ENCODE measurements around the gene MYLK.

MYLK gene

GRCh38 chr3:123878807-123879206 lies 5.3 kb downstream of the MYLK start:
- no peak for DNase-seq (ENCODE audit: low read depth in 2 of 2, low spot score in 1 of 2)

GRCh38 chr3:123877965-123878364 lies 6.2 kb downstream of the MYLK start:
- DNase-seq (ENCODE audit: low read depth in 2 of 2, low spot score in 1 of 2): no peak

- DNase-seq (ENCODE audit: low read depth in 2 of 2, low spot score in 1 of 2): no peak
Measured at GRCh38 chr3:123877466-123877865, 6.7 kb downstream of the MYLK start.

- no peak for DNase-seq (ENCODE audit: low read depth in 2 of 2, low spot score in 1 of 2)
Measured at GRCh38 chr3:123876858-123877257, 7.3 kb downstream of the MYLK start.

GRCh38 chr3:123872621-123873020 lies 11.5 kb downstream of the MYLK start:
- no peak for DNase-seq (ENCODE audit: low read depth in 2 of 2, low spot score in 1 of 2)

GRCh38 chr3:123871946-123872345 lies 12.2 kb downstream of the MYLK start:
- DNase-seq (ENCODE audit: low read depth in 2 of 2, low spot score in 1 of 2): no peak

GRCh38 chr3:123870033-123870432 lies 14.1 kb downstream of the MYLK start:
- no peak for DNase-seq (ENCODE audit: low read depth in 2 of 2, low spot score in 1 of 2)

DNA sequence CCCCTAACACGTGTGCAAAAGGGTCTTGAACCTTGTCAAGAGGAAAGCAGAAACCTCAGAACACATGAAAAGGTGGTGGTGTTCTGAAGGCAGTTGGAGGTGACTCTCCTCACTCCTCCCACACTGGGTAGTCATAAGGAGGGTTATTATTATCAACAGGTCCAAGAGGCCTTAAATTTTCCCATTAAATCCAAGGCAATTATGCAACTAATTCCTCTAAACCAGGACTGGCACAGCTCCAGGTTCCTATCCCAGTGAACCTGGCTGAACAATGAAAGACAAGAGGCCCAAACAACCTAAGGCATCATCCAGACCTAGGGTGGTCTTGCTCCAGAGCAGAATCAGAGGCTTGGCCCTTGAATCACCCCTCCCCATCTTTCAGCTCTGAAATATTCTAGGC lies 15.0 kb downstream of the MYLK start:
- DNase-seq (ENCODE audit: low read depth in 2 of 2, low spot score in 1 of 2): no peak

DNA sequence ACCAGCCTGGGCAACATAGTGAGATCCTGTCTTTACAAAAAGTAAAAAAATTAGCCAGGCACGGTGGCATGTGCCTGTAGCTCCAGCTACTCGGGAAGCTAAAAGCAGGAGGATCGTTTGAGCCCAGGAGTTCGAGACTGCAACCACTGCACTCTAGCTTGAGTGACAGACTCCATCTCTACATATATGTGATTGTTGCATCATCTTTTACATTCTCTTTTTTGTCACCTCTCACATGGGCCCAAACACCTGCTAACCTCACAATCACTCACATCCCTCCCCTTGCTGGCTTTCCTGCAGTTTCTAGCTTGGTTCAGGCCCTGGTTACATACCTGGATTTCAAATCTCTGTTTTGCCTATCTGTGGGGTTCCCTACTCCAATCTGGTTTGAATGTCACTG lies 19.4 kb downstream of the MYLK start:
- no peak for DNase-seq (ENCODE audit: low read depth in 2 of 2, low spot score in 1 of 2)

GRCh38 chr3:123862152-123862551 lies 22.0 kb downstream of the MYLK start:
- no peak for DNase-seq (ENCODE audit: low read depth in 2 of 2, low spot score in 1 of 2)

- DNase-seq (ENCODE audit: low read depth in 2 of 2, low spot score in 1 of 2): no peak
Measured at GRCh38 chr3:123861081-123861836, 22.9 kb downstream of the MYLK start.

DNA sequence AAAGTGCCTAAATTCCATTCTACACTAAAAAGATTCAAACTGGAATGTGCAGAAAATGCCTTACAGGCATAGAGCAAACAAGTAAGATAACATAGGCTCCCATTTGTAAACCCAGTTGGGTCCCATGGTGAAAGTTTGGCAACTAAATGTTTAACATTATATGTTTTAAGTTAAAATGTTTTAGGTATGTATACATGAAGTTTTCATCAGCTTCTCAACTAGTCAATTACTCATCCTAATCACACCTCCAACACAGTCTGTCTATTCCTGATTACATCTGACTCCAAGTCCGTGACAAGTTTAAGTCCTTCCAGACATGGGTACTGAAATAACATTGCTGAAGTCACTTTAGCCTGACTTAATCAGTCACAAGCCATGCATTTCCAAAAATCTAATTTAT lies 25.0 kb downstream of the MYLK start:
- no peak for DNase-seq (ENCODE audit: low read depth in 2 of 2, low spot score in 1 of 2)

DNA sequence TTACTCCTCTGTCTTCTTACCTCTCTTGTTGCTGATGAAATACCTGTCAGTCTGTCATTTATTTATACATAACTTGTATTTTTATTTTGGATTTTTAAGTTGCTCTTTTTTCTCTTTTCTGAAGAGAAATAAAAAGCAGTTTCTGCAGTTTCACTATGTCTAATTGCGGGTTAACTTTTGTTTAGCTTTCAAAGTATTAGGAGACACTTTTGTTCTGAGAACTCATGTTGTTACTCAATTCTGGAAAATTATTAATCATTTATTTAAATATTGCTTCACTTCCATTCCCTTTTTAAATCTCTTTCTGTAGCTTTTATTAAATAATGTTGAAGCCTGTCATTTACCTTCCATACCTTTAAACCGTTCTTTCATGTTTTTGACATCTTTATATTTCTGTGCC lies 29.2 kb downstream of the MYLK start:
- DNase-seq (ENCODE audit: low read depth in 2 of 2, low spot score in 1 of 2): no peak

GRCh38 chr3:123853686-123854372 lies 30.3 kb downstream of the MYLK start:
- no peak for DNase-seq (ENCODE audit: low read depth in 2 of 2, low spot score in 1 of 2)

DNA sequence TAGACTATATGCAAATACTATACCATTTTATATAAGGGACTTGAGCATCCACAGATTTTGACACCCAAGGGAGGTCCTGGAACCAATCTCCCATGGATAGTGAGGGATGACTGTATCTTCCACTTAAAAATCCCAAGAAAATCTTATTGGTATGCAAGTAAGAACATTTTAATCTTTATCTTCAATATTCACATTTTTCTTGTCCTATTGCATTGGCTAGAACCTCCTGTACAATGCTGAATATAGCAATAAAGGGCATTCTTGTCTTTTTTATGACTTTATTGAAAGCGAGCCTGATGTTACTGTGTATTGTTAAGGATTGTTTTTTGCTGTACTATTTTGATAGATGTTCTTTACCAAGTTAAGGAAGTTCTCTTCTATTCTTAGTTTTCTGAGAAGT lies 36.9 kb downstream of the MYLK start:
- no peak for DNase-seq (ENCODE audit: low read depth in 2 of 2, low spot score in 1 of 2)

GRCh38 chr3:123843668-123844067 lies 40.5 kb downstream of the MYLK start:
- no peak for DNase-seq (ENCODE audit: low read depth in 2 of 2, low spot score in 1 of 2)

DNA sequence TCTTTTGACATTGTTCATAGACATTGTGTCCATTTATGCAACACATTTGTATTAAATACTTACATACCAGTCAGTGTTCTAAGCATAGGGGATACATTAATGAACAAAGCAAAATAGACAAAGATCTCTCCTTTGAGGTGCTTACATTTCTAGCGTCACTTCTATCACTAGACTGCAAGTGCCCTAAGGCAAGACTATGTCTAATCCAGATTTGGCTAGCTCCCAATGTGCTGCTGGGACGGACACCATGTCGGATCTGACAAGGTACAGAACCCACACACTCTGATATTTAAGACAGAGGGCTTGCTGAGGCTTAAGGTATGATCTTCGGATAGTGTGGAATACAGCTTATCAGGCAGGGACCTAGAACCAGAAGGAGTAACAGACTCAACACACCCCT lies 41.4 kb downstream of the MYLK start:
- no peak for DNase-seq (ENCODE audit: low read depth in 2 of 2, low spot score in 1 of 2)

- DNase-seq (ENCODE audit: low read depth in 2 of 2, low spot score in 1 of 2): no peak
Measured at GRCh38 chr3:123841476-123842238, 42.5 kb downstream of the MYLK start.

- no peak for DNase-seq (ENCODE audit: low read depth in 2 of 2, low spot score in 1 of 2)
Measured at GRCh38 chr3:123840961-123841360, 43.2 kb downstream of the MYLK start.

DNA sequence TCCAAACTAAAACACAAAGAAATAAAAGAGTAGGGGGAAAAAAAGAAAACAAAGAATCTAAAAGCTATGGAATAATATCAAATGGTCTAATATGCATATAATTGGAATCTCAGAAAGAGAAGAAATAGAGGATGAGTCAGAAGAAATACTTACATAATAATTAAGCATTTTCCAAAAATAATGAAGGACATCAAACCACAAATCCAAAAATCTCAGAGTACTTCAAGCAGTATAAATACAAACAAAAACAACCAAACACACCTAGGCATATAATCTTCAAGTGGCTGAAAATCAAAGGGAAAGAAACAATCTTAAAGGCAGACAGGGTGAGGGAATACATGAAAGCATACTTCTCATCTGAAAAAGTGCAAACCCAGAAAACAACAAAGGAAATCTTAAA lies 46.3 kb downstream of the MYLK start:
- DNase-seq (ENCODE audit: low read depth in 2 of 2, low spot score in 1 of 2): no peak

GRCh38 chr3:123834631-123835030 lies 49.5 kb downstream of the MYLK start:
- DNase-seq (ENCODE audit: low read depth in 2 of 2, low spot score in 1 of 2): no peak

DNA sequence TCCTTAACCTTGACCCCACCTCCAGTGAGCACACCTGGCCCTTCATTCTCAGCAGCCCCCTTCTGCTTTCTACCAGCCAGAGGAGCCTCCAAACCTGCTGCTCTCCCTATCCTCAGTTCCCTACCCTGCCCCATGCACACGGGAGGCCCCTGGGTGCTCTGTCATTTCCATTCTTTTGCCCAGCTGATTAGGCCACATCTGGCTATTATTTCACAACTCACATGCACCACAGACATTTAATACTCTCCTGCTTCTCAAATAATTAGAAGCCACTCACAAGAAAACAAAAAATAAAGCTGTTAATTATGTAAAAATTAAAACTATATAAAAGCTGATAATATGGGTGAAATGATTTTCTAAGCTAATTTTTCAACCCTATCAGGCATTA lies 50.7 kb downstream of the MYLK start:
- no peak for DNase-seq (ENCODE audit: low read depth in 2 of 2, low spot score in 1 of 2)

All from stimulated activated CD8-positive, alpha-beta memory T cell treated with anti-CD3 and anti-CD28 coated beads, Interleukin-4, amount 100 ng/mL, for 1 hour (primary cell).